ENCODE results near the gene DDX42. TPM values are rescaled to one million over a fixed set of nuclear protein-coding genes. Genes with fewer than 3 reads are reported as not detected.
A peak's percentile ranks its signal among the peaks of the same experiment; 100 is the strongest.

The DDX42 gene, protein sequence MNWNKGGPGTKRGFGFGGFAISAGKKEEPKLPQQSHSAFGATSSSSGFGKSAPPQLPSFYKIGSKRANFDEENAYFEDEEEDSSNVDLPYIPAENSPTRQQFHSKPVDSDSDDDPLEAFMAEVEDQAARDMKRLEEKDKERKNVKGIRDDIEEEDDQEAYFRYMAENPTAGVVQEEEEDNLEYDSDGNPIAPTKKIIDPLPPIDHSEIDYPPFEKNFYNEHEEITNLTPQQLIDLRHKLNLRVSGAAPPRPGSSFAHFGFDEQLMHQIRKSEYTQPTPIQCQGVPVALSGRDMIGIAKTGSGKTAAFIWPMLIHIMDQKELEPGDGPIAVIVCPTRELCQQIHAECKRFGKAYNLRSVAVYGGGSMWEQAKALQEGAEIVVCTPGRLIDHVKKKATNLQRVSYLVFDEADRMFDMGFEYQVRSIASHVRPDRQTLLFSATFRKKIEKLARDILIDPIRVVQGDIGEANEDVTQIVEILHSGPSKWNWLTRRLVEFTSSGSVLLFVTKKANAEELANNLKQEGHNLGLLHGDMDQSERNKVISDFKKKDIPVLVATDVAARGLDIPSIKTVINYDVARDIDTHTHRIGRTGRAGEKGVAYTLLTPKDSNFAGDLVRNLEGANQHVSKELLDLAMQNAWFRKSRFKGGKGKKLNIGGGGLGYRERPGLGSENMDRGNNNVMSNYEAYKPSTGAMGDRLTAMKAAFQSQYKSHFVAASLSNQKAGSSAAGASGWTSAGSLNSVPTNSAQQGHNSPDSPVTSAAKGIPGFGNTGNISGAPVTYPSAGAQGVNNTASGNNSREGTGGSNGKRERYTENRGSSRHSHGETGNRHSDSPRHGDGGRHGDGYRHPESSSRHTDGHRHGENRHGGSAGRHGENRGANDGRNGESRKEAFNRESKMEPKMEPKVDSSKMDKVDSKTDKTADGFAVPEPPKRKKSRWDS
- 10 to 100 TPM; 47.4 to 91.0 (median 73.9) TPM for total RNA-seq
- polyA plus RNA-seq: 10 to 100 TPM; 46.3 to 56.0 (median 55.8) TPM
- long read RNA-seq, donor 1, full-length matches to known transcripts: 24 of 33 reads
- long read RNA-seq, donor 1, partial matches to known transcripts: 5 of 33 reads
- long read RNA-seq, donor 1, other reads (novel, unspliced or antisense): 4 of 33 reads
- long read RNA-seq, donor 2, full-length matches to known transcripts: 40 of 59 reads
- long read RNA-seq, donor 2, partial matches to known transcripts: 16 of 59 reads
- long read RNA-seq, donor 2, other reads (novel, unspliced or antisense): 3 of 59 reads

DNA sequence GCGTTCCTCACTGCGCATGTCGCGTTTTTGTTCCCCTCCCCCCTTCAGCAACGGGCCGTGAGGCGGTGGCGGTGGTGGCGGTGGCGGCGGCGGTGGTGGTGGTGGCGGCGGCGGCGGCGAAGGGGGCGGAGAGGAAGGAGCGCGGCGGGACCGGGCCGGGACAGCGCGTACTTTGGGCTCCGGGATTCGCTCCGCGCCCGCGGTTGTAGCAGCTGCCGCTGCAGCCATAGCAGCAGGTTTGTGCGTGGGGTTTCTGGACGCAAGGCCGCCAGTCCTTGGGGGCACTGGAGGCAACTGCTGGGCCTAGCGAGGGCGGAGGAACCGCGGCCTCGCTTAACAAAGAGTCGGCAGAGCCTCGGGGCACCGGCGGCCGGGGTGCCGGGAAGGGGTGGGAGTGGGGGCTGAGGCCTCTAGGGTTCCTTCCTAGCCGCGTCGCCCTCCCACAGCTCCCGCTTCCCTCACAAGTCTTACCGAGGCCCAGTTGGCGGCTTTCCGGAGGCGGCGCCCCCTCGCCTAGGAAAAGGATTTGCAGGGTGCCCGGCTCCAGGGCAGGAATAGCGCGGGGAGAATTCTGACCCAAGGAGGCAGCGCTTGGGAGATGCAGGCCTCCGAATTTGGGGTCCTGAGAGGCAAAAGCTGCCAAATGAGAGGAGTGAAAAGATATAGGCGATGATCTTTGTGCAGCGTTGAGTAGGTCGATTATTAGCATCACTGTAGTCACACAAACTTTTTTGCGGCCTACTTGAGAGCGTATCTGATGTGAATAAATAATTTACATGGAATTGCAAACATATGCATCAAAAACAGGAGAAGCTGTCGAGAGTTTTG, at the start of gene DDX42:
DDX42 (plus strand) TSS at position 30 of the 828 bp plus-strand sequence. CDS start 12,880 bp downstream, outside the sequence.
- H3K4me1 ChIP-seq: peaks cover 35% of the 10 kb centered on the region
- DNase-seq (peak; percentile 90 to 96), ATAC-seq (peak; percentile 2 to 19 (median 3))
- H3K36me3 ChIP-seq (ENCODE audit: insufficient read depth in 1 of 2, low read depth in 1 of 2): peaks cover 10 to 33% of the 10 kb centered on the region in 2 donors
- H3K27ac ChIP-seq: peak within 1 kb of the TSS; percentile 98
- no peak for TF ChIP-seq CTCF (IDR thresholded peaks at IDR 0.05)
- H3K27me3 ChIP-seq (ENCODE audit: insufficient read depth in 3 of 3, low read length in 2 of 3): no peaks in the 10 kb centered on the region
- peak within 1 kb of the TSS; percentile 89 for H3K4me3 ChIP-seq
- 0 to 1% (median 1%) methylated on average over 45 to 67 of the region's 67 CpGs for WGBS, 3 donors
- intact Hi-C loops (cut with DNase I): loop anchor here in 1 of 2 donors (2.0 kb wide), 1 partner anchor 52 kb away; the partner anchor contains the start of genes FTSJ3 and PSMC5
- H3K9me3 ChIP-seq: no peaks in the 10 kb centered on the region

GRCh38 chr17:63735691-63736090, 38.3 kb upstream of the DDX42 start:
- WGBS, 3 donors: 94 to 96% (median 96%) methylated on average over 8 of the region's 8 CpGs
- Histone ChIP-seq H3K36me3 (ENCODE audit: insufficient read depth in 1 of 2, low read depth in 1 of 2) (peaks cover 0 to 5% of the 10 kb centered on the region in 2 donors), H3K4me3 (no peak overlapping the region), H3K27me3 (ENCODE audit: insufficient read depth in 3 of 3, low read length in 2 of 3) (no peaks in the 10 kb centered on the region), H3K9me3 (no peaks in the 10 kb centered on the region), H3K4me1 (peaks cover 6% of the 10 kb centered on the region), H3K27ac (no peak overlapping the region)
- intact Hi-C loops (cut with DNase I): no loop called here
- ATAC-seq (no peak), DNase-seq (no peak)
- TF ChIP-seq CTCF (IDR thresholded peaks at IDR 0.05): no peak

GRCh38 chr17:63740464-63741142, 33.4 kb upstream of the DDX42 start:
- peak overlapping the region; percentile 88 for H3K27ac ChIP-seq
- no peaks in the 10 kb centered on the region for H3K27me3 ChIP-seq (ENCODE audit: insufficient read depth in 3 of 3, low read length in 2 of 3)
- peaks cover 7% of the 10 kb centered on the region for H3K4me1 ChIP-seq
- no peaks in the 10 kb centered on the region for H3K9me3 ChIP-seq
- DNase-seq (no peak), ATAC-seq (no peak)
- TF ChIP-seq CTCF (IDR thresholded peaks at IDR 0.05): no peak
- WGBS, 3 donors: 43 to 44% (median 44%) methylated on average over 12 of the region's 12 CpGs
- H3K36me3 ChIP-seq (ENCODE audit: insufficient read depth in 1 of 2, low read depth in 1 of 2): peaks cover 0 to 17% of the 10 kb centered on the region in 2 donors
- H3K4me3 ChIP-seq: peak overlapping the region; percentile 99
- intact Hi-C loops (cut with DNase I): loop anchor here in 1 of 2 donors (5.0 kb wide), 1 partner anchor 118 kb away; the partner anchor contains the start of gene MAP3K3

Data from psoas muscle (tissue), 8 donors.